MM.1S (cell line): ENCODE results near the gene TAOK1.
A peak's percentile ranks its signal among the peaks of the same experiment; 100 is the strongest.

Experiments
- DNase-seq: peaks from one replicate; pipeline ENCODE4 v3.0.0-alpha.2; 2015
- H2AFZ ChIP-seq: fragments of 300-600 bp; sonication (generic); 2 replicates; pipeline ENCODE4 v1.6.0; 2016; ENCODE audit warnings: antibody characterized with exemption, low read length
- H3F3A ChIP-seq: fragments of 300-600 bp; sonication (generic); 2 replicates; pipeline ENCODE4 v1.6.1; 2016; ENCODE audit warnings: mild to moderate bottlenecking, antibody characterized with exemption, low read length, moderate library complexity, mixed read lengths; ENCODE audit not compliant: insufficient read depth
- H3K27ac ChIP-seq: fragments of 300-600 bp; sonication (generic); 2 replicates; pipeline ENCODE4 v1.5.1; 2016; ENCODE audit warnings: mild to moderate bottlenecking, low read length
- H3K27me3 ChIP-seq: fragments of 300-600 bp; sonication (generic); replicated peaks from 2 replicates; pipeline ENCODE4 v1.6.0; 2016; ENCODE audit warnings: low read length; ENCODE audit not compliant: insufficient read depth
- H3K36me3 ChIP-seq: fragments of 300-600 bp; sonication (generic); replicated peaks from 2 replicates; pipeline ENCODE4 v1.6.1; 2016; ENCODE audit warnings: mild to moderate bottlenecking, low read length, mixed read lengths; ENCODE audit not compliant: insufficient read depth
- H3K4me1 ChIP-seq: fragments of 300-600 bp; sonication (generic); 2 replicates; pipeline ENCODE4 v1.6.1; 2016; ENCODE audit warnings: low read length, mixed read lengths
- H3K4me2 ChIP-seq: fragments of 300-600 bp; sonication (generic); 2 replicates; pipeline ENCODE4 v1.6.0; 2016; ENCODE audit warnings: low read depth, low read length
- H3K4me3 ChIP-seq: fragments of 300-600 bp; sonication (generic); 2 replicates; pipeline ENCODE4 v1.5.1; 2016; ENCODE audit warnings: low read length, mixed read lengths
- H3K79me2 ChIP-seq: fragments of 300-600 bp; sonication (generic); 2 replicates; pipeline ENCODE4 v1.6.1; 2016; ENCODE audit warnings: mixed run types, low read length, mixed read lengths
- H3K9ac ChIP-seq: fragments of 300-600 bp; sonication (generic); 2 replicates; pipeline ENCODE4 v1.6.1; 2016; ENCODE audit warnings: low read length, mixed read lengths
- H3K9me2 ChIP-seq: fragments of 300-600 bp; sonication (generic); replicated peaks from 2 replicates; pipeline ENCODE4 v1.6.1; 2016; ENCODE audit warnings: mild to moderate bottlenecking, low read length, mixed read lengths; ENCODE audit not compliant: insufficient read depth
- H3K9me3 ChIP-seq: fragments of 300-600 bp; sonication (generic); replicated peaks from 2 replicates; pipeline ENCODE4 v1.6.1; 2016; ENCODE audit warnings: mild to moderate bottlenecking, low read length, mixed read lengths; ENCODE audit not compliant: insufficient read depth
- H4K20me1 ChIP-seq: fragments of 300-600 bp; sonication (generic); 2 replicates; pipeline ENCODE4 v1.6.1; 2016; ENCODE audit warnings: mild to moderate bottlenecking, low read length, moderate library complexity, mixed read lengths; ENCODE audit not compliant: insufficient read depth
- CTCF ChIP-seq: fragments of 300-600 bp; sonication (generic); IDR thresholded peaks from 2 replicates; pipeline ENCODE4 v1.5.1; 2016; ENCODE audit warnings: antibody characterized with exemption, low read length, mixed read lengths
- EZH2 ChIP-seq: fragments of 300-600 bp; sonication (generic); optimal IDR thresholded peaks from 2 replicates; pipeline ENCODE3; 2017; ENCODE audit warnings: low read depth, mild to moderate bottlenecking, antibody characterized with exemption, low read length, mixed read lengths
- EZH2phosphoT487 ChIP-seq: fragments of 300-600 bp; sonication (generic); IDR thresholded peaks from 2 replicates; pipeline ENCODE4 v1.6.1; 2018; ENCODE audit warnings: antibody characterized with exemption, low read length

Gene TAOK1

GRCh38 chr17:29572691-29573557 lies 182.8 kb downstream of the TAOK1 start:
- Histone ChIP-seq H3K27me3 (no peaks in the 10 kb centered on the region), H3K4me2 (peak overlapping the region; percentile 85), H3F3A (peaks cover 9% of the 10 kb centered on the region), H3K79me2 (no peaks in the 10 kb centered on the region), H3K9me3 (no peaks in the 10 kb centered on the region), H3K36me3 (no peaks in the 10 kb centered on the region), H3K27ac (no peak overlapping the region), H3K4me3 (peak overlapping the region; percentile 33; the same call in 1 of the 2 replicates), H3K9ac (no peak overlapping the region; the same call in 1 of the 2 replicates), H3K4me1 (no peaks in the 10 kb centered on the region), H2AFZ (no peak overlapping the region), H4K20me1 (no peaks in the 10 kb centered on the region), H3K9me2 (no peaks in the 10 kb centered on the region)
- DNase-seq = peak; percentile 64
- peak; percentile 71 for TF ChIP-seq CTCF
- no peak for TF ChIP-seq EZH2phosphoT487

- Histone ChIP-seq H3F3A (0 out of 2 replicates have a peak, but pooled peaks cover 5% of the 10 kb centered on the region), H3K9me3 (no peaks in the 10 kb centered on the region), H3K79me2 (no peaks in the 10 kb centered on the region), H3K27me3 (no peaks in the 10 kb centered on the region), H4K20me1 (no peaks in the 10 kb centered on the region), H3K9me2 (no peaks in the 10 kb centered on the region), H3K4me2 (no peak overlapping the region), H2AFZ (no peak overlapping the region), H3K27ac (no peak overlapping the region), H3K36me3 (no peaks in the 10 kb centered on the region), H3K4me3 (no peak overlapping the region), H3K4me1 (no peaks in the 10 kb centered on the region), H3K9ac (no peak overlapping the region)
- no peak for DNase-seq
- TF ChIP-seq EZH2 = no peak
- no peak for TF ChIP-seq EZH2phosphoT487
- no peak for TF ChIP-seq CTCF
Observed at GRCh38 chr17:29573558-29573869, 183.4 kb downstream of the TAOK1 start.

GRCh38 chr17:29573871-29574731 lies 183.9 kb downstream of the TAOK1 start:
- Histone ChIP-seq H3K9me3 (no peaks in the 10 kb centered on the region), H2AFZ (no peak overlapping the region), H3K4me2 (no peak overlapping the region), H3K4me3 (no peak overlapping the region), H3K9ac (no peak overlapping the region), H3F3A (0 out of 2 replicates have a peak, but pooled peaks cover 5% of the 10 kb centered on the region), H3K36me3 (no peaks in the 10 kb centered on the region), H3K79me2 (no peaks in the 10 kb centered on the region), H3K27ac (no peak overlapping the region), H4K20me1 (no peaks in the 10 kb centered on the region), H3K9me2 (no peaks in the 10 kb centered on the region), H3K27me3 (no peaks in the 10 kb centered on the region), H3K4me1 (no peaks in the 10 kb centered on the region)
- DNase-seq = no peak
- TF ChIP-seq EZH2phosphoT487 (no peak), CTCF (no peak), EZH2 (no peak)
